Measurements from ENCODE around the gene CLDN22. TPM values are rescaled to one million over a fixed set of nuclear protein-coding genes. Genes with fewer than 3 reads are reported as not detected.

Gene CLDN22
- total RNA-seq, 1 donor from 2014 or later: not detected

DNA sequence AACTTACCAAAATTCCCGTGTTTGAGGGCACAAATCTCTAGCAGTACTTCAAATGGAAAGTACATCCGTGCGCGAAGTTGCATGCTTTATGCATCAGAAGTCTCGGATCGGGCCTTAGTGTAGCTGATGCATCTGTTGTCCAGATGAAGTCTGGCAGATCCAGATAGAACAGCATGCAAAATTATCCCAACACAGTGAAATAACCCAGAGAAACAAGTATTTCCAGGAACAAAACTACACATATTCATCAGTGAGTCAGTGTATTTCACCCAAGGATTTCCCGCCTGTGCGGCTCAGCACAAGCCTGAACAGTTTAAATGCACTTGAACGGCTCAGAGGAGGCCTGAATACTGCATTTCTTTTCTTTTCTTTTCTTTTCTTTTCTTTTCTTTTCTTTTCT, 29.6 kb upstream of the CLDN22 start:
- Mint-ChIP-seq H3K27ac (ENCODE audit: unreplicated experiment) (no peak overlapping the region), H3K4me3 (no peak overlapping the region), H3K27me3 (ENCODE audit: low read depth) (no peaks in the 10 kb centered on the region), H3K36me3 (ENCODE audit: low read depth) (no peaks in the 10 kb centered on the region), H3K9me3 (peaks cover 4% of the 10 kb centered on the region), H3K4me1 (peaks cover 24% of the 10 kb centered on the region)
- TF ChIP-seq, protein P1, sequence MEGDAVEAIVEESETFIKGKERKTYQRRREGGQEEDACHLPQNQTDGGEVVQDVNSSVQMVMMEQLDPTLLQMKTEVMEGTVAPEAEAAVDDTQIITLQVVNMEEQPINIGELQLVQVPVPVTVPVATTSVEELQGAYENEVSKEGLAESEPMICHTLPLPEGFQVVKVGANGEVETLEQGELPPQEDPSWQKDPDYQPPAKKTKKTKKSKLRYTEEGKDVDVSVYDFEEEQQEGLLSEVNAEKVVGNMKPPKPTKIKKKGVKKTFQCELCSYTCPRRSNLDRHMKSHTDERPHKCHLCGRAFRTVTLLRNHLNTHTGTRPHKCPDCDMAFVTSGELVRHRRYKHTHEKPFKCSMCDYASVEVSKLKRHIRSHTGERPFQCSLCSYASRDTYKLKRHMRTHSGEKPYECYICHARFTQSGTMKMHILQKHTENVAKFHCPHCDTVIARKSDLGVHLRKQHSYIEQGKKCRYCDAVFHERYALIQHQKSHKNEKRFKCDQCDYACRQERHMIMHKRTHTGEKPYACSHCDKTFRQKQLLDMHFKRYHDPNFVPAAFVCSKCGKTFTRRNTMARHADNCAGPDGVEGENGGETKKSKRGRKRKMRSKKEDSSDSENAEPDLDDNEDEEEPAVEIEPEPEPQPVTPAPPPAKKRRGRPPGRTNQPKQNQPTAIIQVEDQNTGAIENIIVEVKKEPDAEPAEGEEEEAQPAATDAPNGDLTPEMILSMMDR (conservative IDR thresholded peaks at IDR 0.05): no peak
- no peak for DNase-seq (ENCODE audit: low read depth, low spot score)

DNA sequence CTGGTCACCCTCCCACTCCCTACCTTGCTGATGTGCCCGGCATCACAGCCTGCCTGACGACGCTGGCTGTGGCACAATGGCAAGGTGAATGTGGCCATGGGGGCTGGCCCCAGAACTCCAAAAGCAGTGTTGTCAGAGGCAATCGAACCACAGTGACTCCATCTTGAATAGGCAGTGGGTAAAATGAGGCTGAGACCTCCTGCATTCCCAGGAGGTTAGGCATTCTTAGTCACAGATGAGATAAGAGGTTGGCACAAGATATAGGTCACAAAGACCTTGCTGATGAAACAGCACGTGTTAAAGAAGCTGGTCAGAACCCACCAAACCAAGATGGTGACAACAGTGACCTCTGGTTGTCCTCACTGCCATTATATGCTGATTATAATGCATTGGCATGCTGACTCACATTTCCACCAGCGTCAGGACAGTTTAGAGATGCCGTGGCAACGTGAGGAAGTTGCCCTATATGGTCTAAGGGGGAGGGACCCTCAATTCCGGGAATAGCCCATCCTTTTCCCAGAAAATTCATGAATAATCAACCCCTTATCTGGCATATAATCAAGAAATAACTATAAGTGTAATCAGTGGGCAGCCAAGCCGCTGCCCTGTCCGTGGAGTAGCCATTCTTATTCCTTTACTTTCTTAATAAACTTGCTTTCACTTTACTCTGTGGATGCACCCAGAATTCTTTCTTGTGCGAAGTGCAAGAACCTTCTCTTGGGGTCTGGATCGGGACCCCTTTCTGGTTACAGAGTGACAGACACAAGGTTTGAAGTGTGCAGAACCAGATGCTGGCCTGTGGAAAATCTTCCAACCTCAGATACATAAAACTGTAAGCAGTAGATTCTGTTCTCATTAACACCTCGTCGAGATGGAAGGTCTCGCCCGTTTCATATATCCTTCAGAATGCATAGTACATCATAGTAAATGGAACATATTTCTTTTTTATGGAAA, 28.9 kb upstream of the CLDN22 start:
- no peak overlapping the region for H3K4me3 Mint-ChIP-seq
- H3K27me3 Mint-ChIP-seq (ENCODE audit: low read depth): no peaks in the 10 kb centered on the region
- H3K9me3 Mint-ChIP-seq: peaks cover 4% of the 10 kb centered on the region
- DNase-seq (ENCODE audit: low read depth, low spot score): no peak
- H3K27ac Mint-ChIP-seq (ENCODE audit: unreplicated experiment): no peak overlapping the region
- no peaks in the 10 kb centered on the region for H3K36me3 Mint-ChIP-seq (ENCODE audit: low read depth)
- H3K4me1 Mint-ChIP-seq: peaks cover 24% of the 10 kb centered on the region
- TF ChIP-seq, protein P1 (conservative IDR thresholded peaks at IDR 0.05): no peak

DNA sequence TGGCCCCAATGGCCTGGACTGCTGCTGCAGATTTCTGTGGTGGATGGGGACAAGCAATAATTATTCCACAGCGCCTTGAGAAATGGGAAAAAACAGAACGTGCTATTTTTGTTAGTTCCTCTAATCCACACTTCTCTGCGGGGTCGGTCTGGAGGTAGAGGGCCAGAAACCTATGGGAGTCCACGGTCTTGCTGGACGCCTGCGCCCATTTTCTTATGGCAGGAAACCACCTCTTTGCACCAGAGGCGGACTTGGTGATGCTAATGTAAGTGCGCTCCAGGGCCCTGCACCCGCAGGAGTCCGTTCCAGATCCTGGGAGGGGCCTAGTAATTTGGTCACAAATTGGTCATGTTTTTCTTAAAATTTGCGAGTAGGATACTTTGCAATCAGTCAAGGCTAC, 28.1 kb upstream of the CLDN22 start:
- Mint-ChIP-seq H3K27ac (ENCODE audit: unreplicated experiment) (no peak overlapping the region), H3K9me3 (peaks cover 4% of the 10 kb centered on the region), H3K4me1 (peaks cover 24% of the 10 kb centered on the region), H3K36me3 (ENCODE audit: low read depth) (no peaks in the 10 kb centered on the region), H3K27me3 (ENCODE audit: low read depth) (no peaks in the 10 kb centered on the region), H3K4me3 (no peak overlapping the region)
- DNase-seq (ENCODE audit: low read depth, low spot score): no peak
- TF ChIP-seq, protein P1 (conservative IDR thresholded peaks at IDR 0.05): no peak

DNA sequence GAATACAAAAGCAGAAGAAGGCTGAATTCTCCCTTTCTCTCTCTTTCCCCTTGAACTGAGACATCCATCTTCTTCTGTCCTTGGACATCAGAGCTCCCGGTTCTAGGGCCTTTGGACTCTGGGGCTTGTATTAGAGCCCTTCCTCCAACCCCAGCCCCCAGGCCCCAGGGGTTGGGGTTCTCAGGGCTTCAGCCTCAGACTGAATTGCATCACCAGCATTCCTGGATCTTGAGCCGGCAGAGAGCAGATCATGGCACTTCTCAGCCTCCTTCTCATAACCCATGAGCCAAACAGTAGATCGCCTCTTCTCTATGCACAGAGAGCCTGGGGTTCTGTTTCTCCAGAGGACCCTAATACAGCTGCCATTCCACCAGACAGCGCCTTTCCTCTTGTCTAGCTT, 27.5 kb upstream of the CLDN22 start:
- Mint-ChIP-seq H3K27me3 (ENCODE audit: low read depth) (no peaks in the 10 kb centered on the region), H3K4me3 (no peak overlapping the region), H3K4me1 (peaks cover 22% of the 10 kb centered on the region), H3K9me3 (peaks cover 4% of the 10 kb centered on the region), H3K27ac (ENCODE audit: unreplicated experiment) (no peak overlapping the region), H3K36me3 (ENCODE audit: low read depth) (no peaks in the 10 kb centered on the region)
- no peak for DNase-seq (ENCODE audit: low read depth, low spot score)
- TF ChIP-seq, protein P1 (conservative IDR thresholded peaks at IDR 0.05): no peak

DNA sequence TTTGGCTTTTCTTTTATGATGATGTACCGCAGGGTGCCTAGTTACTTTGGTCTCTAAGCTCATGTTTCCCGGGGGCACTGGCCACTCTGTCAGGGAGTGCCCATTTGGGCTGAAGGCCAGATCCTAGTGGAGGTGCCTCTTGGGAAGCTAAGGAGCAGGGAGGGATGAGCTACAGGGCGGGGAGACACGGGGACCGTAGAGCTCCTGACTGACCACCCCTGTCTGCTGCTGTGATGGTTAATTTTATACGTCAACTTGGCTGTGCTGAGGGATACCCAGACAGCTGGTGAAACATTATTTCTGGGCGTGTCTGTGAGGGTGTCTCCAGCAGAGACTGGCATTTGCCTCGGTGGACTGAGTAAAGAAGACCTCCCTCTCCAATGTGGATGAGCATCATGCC, 27.1 kb upstream of the CLDN22 start:
- Mint-ChIP-seq H3K27ac (ENCODE audit: unreplicated experiment) (no peak overlapping the region), H3K4me3 (no peak overlapping the region), H3K36me3 (ENCODE audit: low read depth) (no peaks in the 10 kb centered on the region), H3K4me1 (peaks cover 19% of the 10 kb centered on the region), H3K27me3 (ENCODE audit: low read depth) (no peaks in the 10 kb centered on the region), H3K9me3 (peaks cover 4% of the 10 kb centered on the region)
- TF ChIP-seq, protein P1 (conservative IDR thresholded peaks at IDR 0.05): no peak
- no peak for DNase-seq (ENCODE audit: low read depth, low spot score)

Measured in neural crest cell (in vitro differentiated cells).